ENCODE data around the gene CROCC2. TPM values are rescaled to one million over a fixed set of nuclear protein-coding genes. Genes with fewer than 3 reads are reported as not detected.

CROCC2 gene
- total and polyA plus RNA-seq, 10 of the 15 experiments (the other 5 are each of a cell fraction or from before 2014, with no cell fraction given), result not detected

DNA sequence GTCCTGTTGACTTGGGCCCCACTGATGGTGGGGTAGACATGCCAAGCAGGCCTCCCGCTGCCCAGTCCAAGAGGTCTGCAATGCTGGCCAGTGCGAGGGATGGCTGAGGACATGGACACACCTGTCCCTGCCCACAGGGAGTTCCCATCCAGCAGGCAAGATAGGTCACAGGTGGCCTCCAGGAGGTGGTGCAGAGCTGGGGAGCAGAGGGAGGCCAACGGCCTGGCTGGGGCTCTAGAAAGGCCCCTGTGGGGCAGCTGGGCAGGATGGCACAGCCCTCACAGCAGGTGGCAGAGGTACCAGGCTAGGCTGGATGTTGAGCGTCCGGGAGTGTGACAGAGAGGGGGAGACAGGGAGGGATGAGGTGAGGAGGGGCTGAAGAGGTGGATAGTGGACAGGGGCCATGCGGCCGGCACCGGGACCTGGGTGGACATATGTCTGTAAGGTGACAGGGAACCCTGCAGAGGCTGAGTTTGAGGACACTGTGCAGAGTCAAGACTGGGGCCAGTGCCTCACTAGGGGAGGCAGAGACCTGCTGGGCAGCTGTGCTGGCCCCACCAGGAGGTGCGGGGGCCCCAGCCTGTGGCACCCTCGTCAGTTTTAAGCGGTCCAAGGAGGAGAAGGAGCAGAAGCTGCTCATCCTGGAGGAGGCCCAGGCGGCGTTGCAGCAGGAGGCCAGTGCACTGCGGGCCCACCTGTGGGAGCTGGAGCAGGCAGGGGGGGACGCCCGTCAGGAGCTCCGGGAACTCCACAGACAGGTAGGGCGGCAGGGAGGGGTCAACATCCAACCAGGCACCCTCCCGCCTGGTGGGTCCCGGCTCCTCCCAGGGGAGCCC is 58.0 kb downstream of the CROCC2 start:
- no peak overlapping the region for H2AFZ ChIP-seq (ENCODE audit: control insufficient read depth, low read depth, low read length)
- H3K4me3 ChIP-seq, result no peak overlapping the region
- H3K9ac ChIP-seq (ENCODE audit: control insufficient read depth, insufficient read depth, low read length), result no peak overlapping the region
- ATAC-seq (no peak), DNase-seq (ENCODE audit: low read depth, low spot score) (no peak), FAIRE-seq (no peak)
- RAD21 ChIA-PET (ENCODE audit: unreplicated experiment), result no interaction called here
- intact Hi-C loops (cut with micrococcal nuclease; ENCODE audit: unreplicated experiment) (no loop called here), in situ Hi-C loops (cut with MboI) (no loop called here)
- H3K79me2 ChIP-seq (ENCODE audit: control insufficient read depth, insufficient read depth, low read length), result no peaks in the 10 kb centered on the region
- no peaks in the 10 kb centered on the region for H3K36me3 ChIP-seq (ENCODE audit: control insufficient read depth in 2 of 2, insufficient read depth in 2 of 2, low read length in 1 of 2)
- no peak overlapping the region for H3K4me2 ChIP-seq (ENCODE audit: control insufficient read depth, insufficient read depth)
- CTCF ChIA-PET, result no interaction called here
- no peaks in the 10 kb centered on the region for H3K4me1 ChIP-seq (ENCODE audit: control insufficient read depth, insufficient read depth, low read length)
- H4K20me1 ChIP-seq (ENCODE audit: control insufficient read depth, insufficient read depth), result no peaks in the 10 kb centered on the region
- SMC1A ChIA-PET (ENCODE audit: uncharacterized antibody, unreplicated experiment), result no interaction called here
- WGBS (ENCODE audit: insufficient coverage, insufficient replicate concordance, low lambda C conversion rate, missing lambda C conversion rate), result 50% methylated on average over 20 of the region's 20 CpGs
- no peak overlapping the region for H3K27ac ChIP-seq (ENCODE audit: control insufficient read depth, insufficient read depth)
- H3K9me3 ChIP-seq (replicated peaks; ENCODE audit: control insufficient read depth, insufficient read depth, low read length), result no peaks in the 10 kb centered on the region
- no TSS peak for BruUV-seq (replicated peaks)
- POLR2A ChIA-PET, result no interaction called here
- no peaks in the 10 kb centered on the region; a peak in 2 of 4 replicates for H3K27me3 ChIP-seq (replicated peaks in 1 of 2; ENCODE audit: control insufficient read depth in 2 of 2, insufficient read depth in 2 of 2, low read length in 1 of 2)
- TF ChIP-seq NFYB (IDR thresholded peaks at IDR 0.05; ENCODE audit: insufficient read depth, low read depth, low read length), result no peak
- no peak for TF ChIP-seq BACH1 (IDR thresholded peaks at IDR 0.05; ENCODE audit: borderline replicate concordance)
- TF ChIP-seq MYC (IDR thresholded peaks at IDR 0.05; ENCODE audit: insufficient read depth, insufficient read length, insufficient replicate concordance, low read length, severe bottlenecking), result no peak
- no peak for TF ChIP-seq CBFB (IDR thresholded peaks at IDR 0.05; ENCODE audit: low read depth)
- no peak for TF ChIP-seq NR2C1 (IDR thresholded peaks at IDR 0.05)
- TF ChIP-seq ETV6 (conservative IDR thresholded peaks at IDR 0.05 in 1 of 2, IDR thresholded peaks at IDR 0.05 in 1 of 2; ENCODE audit: borderline replicate concordance in 1 of 2, low read depth in 1 of 2), result no peak
- no peak for TF ChIP-seq SUPT20H (IDR thresholded peaks at IDR 0.05; ENCODE audit: borderline replicate concordance, control insufficient read depth, low read depth, low read length)
- TF ChIP-seq YY1 (IDR thresholded peaks at IDR 0.05; ENCODE audit: low read depth, low read length), result no peak
- TF ChIP-seq, protein P1, sequence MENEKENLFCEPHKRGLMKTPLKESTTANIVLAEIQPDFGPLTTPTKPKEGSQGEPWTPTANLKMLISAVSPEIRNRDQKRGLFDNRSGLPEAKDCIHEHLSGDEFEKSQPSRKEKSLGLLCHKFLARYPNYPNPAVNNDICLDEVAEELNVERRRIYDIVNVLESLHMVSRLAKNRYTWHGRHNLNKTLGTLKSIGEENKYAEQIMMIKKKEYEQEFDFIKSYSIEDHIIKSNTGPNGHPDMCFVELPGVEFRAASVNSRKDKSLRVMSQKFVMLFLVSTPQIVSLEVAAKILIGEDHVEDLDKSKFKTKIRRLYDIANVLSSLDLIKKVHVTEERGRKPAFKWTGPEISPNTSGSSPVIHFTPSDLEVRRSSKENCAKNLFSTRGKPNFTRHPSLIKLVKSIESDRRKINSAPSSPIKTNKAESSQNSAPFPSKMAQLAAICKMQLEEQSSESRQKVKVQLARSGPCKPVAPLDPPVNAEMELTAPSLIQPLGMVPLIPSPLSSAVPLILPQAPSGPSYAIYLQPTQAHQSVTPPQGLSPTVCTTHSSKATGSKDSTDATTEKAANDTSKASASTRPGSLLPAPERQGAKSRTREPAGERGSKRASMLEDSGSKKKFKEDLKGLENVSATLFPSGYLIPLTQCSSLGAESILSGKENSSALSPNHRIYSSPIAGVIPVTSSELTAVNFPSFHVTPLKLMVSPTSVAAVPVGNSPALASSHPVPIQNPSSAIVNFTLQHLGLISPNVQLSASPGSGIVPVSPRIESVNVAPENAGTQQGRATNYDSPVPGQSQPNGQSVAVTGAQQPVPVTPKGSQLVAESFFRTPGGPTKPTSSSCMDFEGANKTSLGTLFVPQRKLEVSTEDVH (IDR thresholded peaks at IDR 0.05; ENCODE audit: low read depth, partially characterized antibody), result no peak
- TF ChIP-seq, protein P2, sequence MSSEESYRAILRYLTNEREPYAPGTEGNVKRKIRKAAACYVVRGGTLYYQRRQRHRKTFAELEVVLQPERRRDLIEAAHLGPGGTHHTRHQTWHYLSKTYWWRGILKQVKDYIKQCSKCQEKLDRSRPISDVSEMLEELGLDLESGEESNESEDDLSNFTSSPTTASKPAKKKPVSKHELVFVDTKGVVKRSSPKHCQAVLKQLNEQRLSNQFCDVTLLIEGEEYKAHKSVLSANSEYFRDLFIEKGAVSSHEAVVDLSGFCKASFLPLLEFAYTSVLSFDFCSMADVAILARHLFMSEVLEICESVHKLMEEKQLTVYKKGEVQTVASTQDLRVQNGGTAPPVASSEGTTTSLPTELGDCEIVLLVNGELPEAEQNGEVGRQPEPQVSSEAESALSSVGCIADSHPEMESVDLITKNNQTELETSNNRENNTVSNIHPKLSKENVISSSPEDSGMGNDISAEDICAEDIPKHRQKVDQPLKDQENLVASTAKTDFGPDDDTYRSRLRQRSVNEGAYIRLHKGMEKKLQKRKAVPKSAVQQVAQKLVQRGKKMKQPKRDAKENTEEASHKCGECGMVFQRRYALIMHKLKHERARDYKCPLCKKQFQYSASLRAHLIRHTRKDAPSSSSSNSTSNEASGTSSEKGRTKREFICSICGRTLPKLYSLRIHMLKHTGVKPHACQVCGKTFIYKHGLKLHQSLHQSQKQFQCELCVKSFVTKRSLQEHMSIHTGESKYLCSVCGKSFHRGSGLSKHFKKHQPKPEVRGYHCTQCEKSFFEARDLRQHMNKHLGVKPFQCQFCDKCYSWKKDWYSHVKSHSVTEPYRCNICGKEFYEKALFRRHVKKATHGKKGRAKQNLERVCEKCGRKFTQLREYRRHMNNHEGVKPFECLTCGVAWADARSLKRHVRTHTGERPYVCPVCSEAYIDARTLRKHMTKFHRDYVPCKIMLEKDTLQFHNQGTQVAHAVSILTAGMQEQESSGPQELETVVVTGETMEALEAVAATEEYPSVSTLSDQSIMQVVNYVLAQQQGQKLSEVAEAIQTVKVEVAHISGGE (CRISPR knock-in tag; IDR thresholded peaks at IDR 0.05), result no peak
- no peak for TF ChIP-seq RAD51 (IDR thresholded peaks at IDR 0.05)
- TF ChIP-seq DPF2 (IDR thresholded peaks at IDR 0.05), result no peak
- TF ChIP-seq, protein P3, sequence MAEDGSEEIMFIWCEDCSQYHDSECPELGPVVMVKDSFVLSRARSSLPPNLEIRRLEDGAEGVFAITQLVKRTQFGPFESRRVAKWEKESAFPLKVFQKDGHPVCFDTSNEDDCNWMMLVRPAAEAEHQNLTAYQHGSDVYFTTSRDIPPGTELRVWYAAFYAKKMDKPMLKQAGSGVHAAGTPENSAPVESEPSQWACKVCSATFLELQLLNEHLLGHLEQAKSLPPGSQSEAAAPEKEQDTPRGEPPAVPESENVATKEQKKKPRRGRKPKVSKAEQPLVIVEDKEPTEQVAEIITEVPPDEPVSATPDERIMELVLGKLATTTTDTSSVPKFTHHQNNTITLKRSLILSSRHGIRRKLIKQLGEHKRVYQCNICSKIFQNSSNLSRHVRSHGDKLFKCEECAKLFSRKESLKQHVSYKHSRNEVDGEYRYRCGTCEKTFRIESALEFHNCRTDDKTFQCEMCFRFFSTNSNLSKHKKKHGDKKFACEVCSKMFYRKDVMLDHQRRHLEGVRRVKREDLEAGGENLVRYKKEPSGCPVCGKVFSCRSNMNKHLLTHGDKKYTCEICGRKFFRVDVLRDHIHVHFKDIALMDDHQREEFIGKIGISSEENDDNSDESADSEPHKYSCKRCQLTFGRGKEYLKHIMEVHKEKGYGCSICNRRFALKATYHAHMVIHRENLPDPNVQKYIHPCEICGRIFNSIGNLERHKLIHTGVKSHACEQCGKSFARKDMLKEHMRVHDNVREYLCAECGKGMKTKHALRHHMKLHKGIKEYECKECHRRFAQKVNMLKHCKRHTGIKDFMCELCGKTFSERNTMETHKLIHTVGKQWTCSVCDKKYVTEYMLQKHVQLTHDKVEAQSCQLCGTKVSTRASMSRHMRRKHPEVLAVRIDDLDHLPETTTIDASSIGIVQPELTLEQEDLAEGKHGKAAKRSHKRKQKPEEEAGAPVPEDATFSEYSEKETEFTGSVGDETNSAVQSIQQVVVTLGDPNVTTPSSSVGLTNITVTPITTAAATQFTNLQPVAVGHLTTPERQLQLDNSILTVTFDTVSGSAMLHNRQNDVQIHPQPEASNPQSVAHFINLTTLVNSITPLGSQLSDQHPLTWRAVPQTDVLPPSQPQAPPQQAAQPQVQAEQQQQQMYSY (CRISPR knock-in tag; IDR thresholded peaks at IDR 0.05), result no peak

Measured in GM12878 (cell line).